Mammary epithelial cell (primary cell): ENCODE data around the gene PLEKHA8.

Source experiments
- EZH2 ChIP-seq: IDR thresholded peaks from 2 replicates; pipeline ENCODE4 v1.6.1; 2012; ENCODE audit warnings: low read length, inconsistent platforms, borderline replicate concordance
- TF ChIP-seq, protein P1 (sequence below), 2 donors: IDR thresholded peaks in 1 of 2; conservative IDR thresholded peaks in 1 of 2; 2 replicates each; pipeline ENCODE4 v1.5.1; 2011 to 2012; ENCODE audit warnings: inconsistent platforms in 2 of 2, low read length in 2 of 2, mild to moderate bottlenecking in 2 of 2, control low read depth in 1 of 2, low read depth in 1 of 2; ENCODE audit not compliant: insufficient read depth in 1 of 2; ENCODE audit errors: extremely low read depth in 1 of 2

GRCh38 chr7:30084212-30084611, 56.0 kb downstream of the PLEKHA8 start:
- TF ChIP-seq, protein P1, sequence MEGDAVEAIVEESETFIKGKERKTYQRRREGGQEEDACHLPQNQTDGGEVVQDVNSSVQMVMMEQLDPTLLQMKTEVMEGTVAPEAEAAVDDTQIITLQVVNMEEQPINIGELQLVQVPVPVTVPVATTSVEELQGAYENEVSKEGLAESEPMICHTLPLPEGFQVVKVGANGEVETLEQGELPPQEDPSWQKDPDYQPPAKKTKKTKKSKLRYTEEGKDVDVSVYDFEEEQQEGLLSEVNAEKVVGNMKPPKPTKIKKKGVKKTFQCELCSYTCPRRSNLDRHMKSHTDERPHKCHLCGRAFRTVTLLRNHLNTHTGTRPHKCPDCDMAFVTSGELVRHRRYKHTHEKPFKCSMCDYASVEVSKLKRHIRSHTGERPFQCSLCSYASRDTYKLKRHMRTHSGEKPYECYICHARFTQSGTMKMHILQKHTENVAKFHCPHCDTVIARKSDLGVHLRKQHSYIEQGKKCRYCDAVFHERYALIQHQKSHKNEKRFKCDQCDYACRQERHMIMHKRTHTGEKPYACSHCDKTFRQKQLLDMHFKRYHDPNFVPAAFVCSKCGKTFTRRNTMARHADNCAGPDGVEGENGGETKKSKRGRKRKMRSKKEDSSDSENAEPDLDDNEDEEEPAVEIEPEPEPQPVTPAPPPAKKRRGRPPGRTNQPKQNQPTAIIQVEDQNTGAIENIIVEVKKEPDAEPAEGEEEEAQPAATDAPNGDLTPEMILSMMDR (conservative IDR thresholded peaks at IDR 0.05 in 1 of 2, IDR thresholded peaks at IDR 0.05 in 1 of 2; ENCODE audit: extremely low read depth in 1 of 2, insufficient read depth in 1 of 2, low read depth in 1 of 2, low read length in 2 of 2): no peak
- TF ChIP-seq EZH2: no peak
